ENCODE data around the gene CCNK.

The CCNK gene

DNA sequence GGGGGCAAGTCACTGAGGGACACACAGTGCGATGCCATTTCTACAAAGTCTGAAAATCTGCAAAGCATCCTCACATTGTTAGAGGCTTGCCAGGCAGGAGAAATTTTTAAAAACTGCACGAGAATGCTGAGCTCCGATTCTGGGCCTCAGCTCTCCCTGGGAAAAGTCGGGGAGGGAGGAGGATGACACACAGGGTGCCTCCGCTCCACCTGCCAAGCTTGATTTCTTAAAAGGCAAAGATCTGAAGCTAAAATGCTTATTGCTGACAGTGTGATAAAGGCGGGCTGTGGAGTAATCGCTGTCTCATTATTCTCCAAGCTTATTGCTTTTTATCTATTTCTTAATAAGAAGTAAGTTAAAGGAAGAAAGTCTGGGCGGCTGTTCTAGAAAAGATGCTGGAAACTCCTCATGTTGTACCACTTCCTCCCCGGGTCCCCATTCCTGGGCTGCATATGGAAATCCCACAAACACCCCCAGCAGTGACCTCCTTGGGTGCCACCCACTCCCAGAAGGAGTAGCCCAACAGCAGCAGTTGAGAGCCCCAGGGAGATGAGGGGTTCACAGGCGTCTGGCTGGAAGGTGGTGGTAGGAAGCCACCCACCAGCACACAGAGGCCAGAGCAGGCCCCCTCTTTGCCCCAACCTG, 67.8 kb downstream of the CCNK start:
- no peaks in the 10 kb centered on the region for H3K9me3 ChIP-seq (ENCODE audit: control insufficient read depth in 1 of 2, low read length in 2 of 2)
- no peak overlapping the region for H3K4me3 ChIP-seq (ENCODE audit: low read depth in 1 of 2, low read length in 2 of 2)
- no peak overlapping the region for H3K27ac ChIP-seq (ENCODE audit: low read length)
- H3K4me1 ChIP-seq (ENCODE audit: control insufficient read depth in 1 of 2, insufficient read depth in 2 of 2, low read length in 2 of 2), result peaks cover 0 to 50% of the 10 kb centered on the region in 2 donors
- no peaks in the 10 kb centered on the region for H3K36me3 ChIP-seq (ENCODE audit: control insufficient read depth in 1 of 2, insufficient read depth in 2 of 2, low read length in 2 of 2)
- H3K27me3 ChIP-seq (ENCODE audit: low read depth, low read length), result no peaks in the 10 kb centered on the region

DNA sequence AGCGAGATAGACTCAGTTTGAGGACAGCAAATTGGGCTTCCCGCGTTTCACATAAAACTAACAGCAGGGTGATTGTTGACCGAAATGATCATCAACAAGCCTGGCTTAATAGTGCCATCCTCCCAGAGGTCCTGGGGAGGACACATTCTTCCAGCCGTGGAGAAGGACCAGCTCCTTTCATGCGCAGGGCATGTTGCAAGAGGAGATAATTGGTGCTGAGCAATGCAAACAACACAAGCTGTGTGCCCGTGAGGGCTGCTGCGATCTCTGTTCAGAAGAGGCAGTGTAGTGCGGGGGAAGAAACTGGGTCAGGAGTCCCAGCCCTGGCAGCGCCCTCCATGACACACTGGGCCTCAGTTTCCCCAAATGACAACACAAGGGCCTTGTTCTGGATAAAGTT, 68.5 kb downstream of the CCNK start:
- Histone ChIP-seq H3K9me3 (ENCODE audit: control insufficient read depth in 1 of 2, low read length in 2 of 2) (no peaks in the 10 kb centered on the region), H3K4me1 (ENCODE audit: control insufficient read depth in 1 of 2, insufficient read depth in 2 of 2, low read length in 2 of 2) (peaks cover 5 to 57% of the 10 kb centered on the region in 2 donors), H3K27me3 (ENCODE audit: low read depth, low read length) (no peaks in the 10 kb centered on the region), H3K27ac (ENCODE audit: low read length) (no peak overlapping the region), H3K36me3 (ENCODE audit: control insufficient read depth in 1 of 2, insufficient read depth in 2 of 2, low read length in 2 of 2) (no peaks in the 10 kb centered on the region), H3K4me3 (ENCODE audit: low read depth in 1 of 2, low read length in 2 of 2) (no peak overlapping the region)

DNA sequence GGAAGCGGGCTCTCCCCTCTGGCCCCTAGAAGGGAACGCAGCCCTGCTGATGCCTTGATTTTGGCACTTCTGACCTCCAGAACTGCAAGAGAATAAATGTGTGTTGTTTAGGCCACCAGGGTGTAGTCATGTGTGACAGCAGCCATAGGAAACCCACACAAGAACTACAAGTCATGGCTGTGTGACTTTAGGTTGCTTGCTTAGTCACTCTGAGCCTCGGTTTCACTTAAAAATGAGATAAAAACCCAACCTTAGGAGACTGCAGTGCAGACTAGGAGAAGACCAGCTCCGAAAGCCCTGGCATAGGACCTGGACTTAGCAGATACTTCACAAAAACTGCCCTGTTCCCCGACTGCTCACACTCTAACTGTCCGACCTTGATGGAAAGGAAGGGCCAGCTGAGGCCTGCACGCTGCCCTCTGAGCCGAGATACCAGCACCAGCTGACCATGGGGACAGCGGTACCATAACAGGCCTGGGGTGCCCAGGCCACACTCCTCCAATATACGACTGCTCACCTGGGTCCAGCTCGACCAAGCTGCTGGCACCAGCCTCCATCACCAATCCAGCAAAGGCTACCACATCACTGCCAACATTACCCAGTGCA, 69.3 kb downstream of the CCNK start:
- Histone ChIP-seq H3K9me3 (ENCODE audit: control insufficient read depth in 1 of 2, low read length in 2 of 2) (no peaks in the 10 kb centered on the region), H3K27me3 (ENCODE audit: low read depth, low read length) (no peaks in the 10 kb centered on the region), H3K4me1 (ENCODE audit: control insufficient read depth in 1 of 2, insufficient read depth in 2 of 2, low read length in 2 of 2) (peaks cover 12 to 59% of the 10 kb centered on the region in 2 donors), H3K4me3 (ENCODE audit: low read depth in 1 of 2, low read length in 2 of 2) (no peak overlapping the region), H3K27ac (ENCODE audit: low read length) (no peak overlapping the region), H3K36me3 (ENCODE audit: control insufficient read depth in 1 of 2, insufficient read depth in 2 of 2, low read length in 2 of 2) (no peaks in the 10 kb centered on the region)

DNA sequence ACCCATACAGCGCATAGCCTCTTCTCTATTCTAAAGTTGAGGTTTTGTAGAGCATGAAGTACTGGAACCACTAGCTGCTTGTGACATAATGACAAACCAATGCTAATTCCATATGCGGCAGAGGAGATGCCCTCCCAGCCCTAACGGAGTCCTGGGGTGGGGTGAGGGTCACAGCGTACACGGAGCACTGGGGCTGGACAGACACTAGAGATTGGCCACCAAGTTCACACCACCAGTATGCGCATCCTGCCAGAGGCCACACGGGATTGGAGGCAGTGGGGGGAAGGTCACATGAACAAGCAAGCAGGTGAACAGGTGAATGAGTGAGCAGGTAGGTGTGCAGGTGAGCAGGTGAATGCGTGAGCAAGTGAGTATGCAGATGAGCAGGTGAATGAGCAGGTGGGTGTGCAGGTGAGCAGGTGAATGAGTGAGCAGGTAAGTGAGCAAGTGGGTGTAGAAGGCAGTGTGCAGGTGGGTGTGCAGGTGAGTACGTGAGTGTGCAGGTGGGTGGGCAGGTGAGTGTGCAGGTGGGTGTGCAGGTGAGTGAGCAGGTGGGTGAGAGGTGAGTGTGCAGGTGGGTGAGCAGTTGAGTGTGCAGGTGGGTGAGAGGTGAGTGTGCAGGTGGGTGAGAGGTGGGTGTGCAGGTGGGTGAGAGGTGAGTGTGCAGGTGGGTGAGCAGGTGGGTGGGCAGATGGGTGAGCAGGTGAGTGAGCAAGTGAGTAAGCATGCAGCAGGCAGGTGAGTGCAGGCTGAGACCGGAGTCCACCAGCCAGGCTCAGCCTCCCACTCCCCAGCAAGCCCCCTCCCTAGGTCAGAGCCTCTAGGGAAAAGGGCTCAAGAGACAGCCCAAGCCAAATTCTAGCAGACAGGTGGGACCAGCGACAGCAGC, 70.1 kb downstream of the CCNK start:
- no peaks in the 10 kb centered on the region for H3K9me3 ChIP-seq (ENCODE audit: control insufficient read depth in 1 of 2, low read length in 2 of 2)
- H3K27ac ChIP-seq (ENCODE audit: low read length), result no peak overlapping the region
- H3K4me3 ChIP-seq (ENCODE audit: low read depth in 1 of 2, low read length in 2 of 2), result no peak overlapping the region
- H3K4me1 ChIP-seq (ENCODE audit: control insufficient read depth in 1 of 2, insufficient read depth in 2 of 2, low read length in 2 of 2), result peaks cover 12 to 54% of the 10 kb centered on the region in 2 donors
- no peaks in the 10 kb centered on the region for H3K27me3 ChIP-seq (ENCODE audit: low read depth, low read length)
- H3K36me3 ChIP-seq (ENCODE audit: control insufficient read depth in 1 of 2, insufficient read depth in 2 of 2, low read length in 2 of 2), result no peaks in the 10 kb centered on the region

DNA sequence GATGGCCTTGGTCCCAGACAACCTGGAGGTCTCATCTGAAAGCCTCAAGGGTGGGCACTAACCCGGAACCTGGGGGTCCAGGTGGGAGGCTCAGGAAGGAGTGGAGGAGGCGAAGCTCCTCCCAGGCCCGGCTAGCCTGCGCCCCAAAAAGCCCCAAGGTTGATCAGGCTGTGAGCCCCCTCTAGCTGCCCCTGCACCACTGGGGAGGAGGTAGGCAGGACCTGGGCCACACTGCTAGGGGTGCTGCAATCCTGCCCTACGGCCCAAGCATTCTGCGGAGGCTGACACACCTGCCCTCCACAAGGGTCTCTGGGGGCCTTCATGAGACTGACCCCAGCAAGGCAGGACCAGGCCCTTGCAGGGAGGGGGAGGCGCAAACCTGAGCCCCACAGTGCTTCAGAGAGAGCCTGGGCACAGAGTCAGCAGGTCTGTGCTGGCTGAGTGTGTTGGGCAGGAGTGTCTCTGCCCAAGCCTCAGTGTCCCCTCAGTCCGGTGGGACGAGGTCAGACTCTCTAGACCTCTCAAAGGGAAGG, 70.9 kb downstream of the CCNK start:
- Histone ChIP-seq H3K27me3 (ENCODE audit: low read depth, low read length) (no peaks in the 10 kb centered on the region), H3K27ac (ENCODE audit: low read length) (peak overlapping the region; percentile 45)

DNA sequence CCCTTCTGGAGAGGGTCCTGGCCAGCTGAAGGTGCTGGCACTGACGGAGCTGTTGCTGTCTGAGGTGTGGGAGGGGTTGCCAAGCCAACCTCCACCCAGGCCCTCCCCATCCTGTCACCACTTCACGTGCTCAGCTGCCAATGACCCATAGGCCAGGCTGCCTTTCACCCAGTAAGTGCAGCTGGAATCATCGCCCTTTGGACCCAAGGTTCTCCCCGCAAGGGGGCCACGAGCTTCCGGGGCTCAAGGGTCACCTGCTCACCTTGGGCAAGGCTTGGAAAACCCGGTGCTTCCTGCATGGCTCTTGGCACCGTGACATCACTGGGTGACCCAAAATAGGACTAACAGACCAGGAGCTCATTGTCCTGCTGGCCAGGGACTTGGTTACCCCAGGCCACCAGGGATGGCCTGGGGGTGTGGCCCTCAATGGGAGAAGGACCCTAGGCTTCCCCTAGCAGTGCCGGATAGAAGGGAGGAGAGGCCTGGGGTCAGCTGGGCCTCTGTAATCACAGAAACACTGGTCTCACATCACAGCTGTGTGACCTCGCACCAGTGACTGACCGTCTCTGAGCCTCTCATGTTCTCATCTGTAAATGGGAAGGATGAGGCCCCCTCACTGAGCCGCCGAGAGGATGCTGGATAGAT, 71.5 kb downstream of the CCNK start:
- H3K36me3 ChIP-seq (ENCODE audit: control insufficient read depth in 1 of 2, insufficient read depth in 2 of 2, low read length in 2 of 2), result no peaks in the 10 kb centered on the region
- no peaks in the 10 kb centered on the region for H3K9me3 ChIP-seq (ENCODE audit: control insufficient read depth in 1 of 2, low read length in 2 of 2)
- H3K27ac ChIP-seq (ENCODE audit: low read length), result no peak overlapping the region
- peaks cover 12 to 50% of the 10 kb centered on the region in 2 donors for H3K4me1 ChIP-seq (ENCODE audit: control insufficient read depth in 1 of 2, insufficient read depth in 2 of 2, low read length in 2 of 2)
- no peaks in the 10 kb centered on the region for H3K27me3 ChIP-seq (ENCODE audit: low read depth, low read length)
- H3K4me3 ChIP-seq (ENCODE audit: low read depth in 1 of 2, low read length in 2 of 2), result no peak overlapping the region

More for the DNA sequence above, 70.9 kb downstream of the CCNK start:
- Histone ChIP-seq H3K4me1 (ENCODE audit: control insufficient read depth in 1 of 2, insufficient read depth in 2 of 2, low read length in 2 of 2) (peaks cover 12 to 50% of the 10 kb centered on the region in 2 donors), H3K36me3 (ENCODE audit: control insufficient read depth in 1 of 2, insufficient read depth in 2 of 2, low read length in 2 of 2) (no peaks in the 10 kb centered on the region), H3K9me3 (ENCODE audit: control insufficient read depth in 1 of 2, low read length in 2 of 2) (no peaks in the 10 kb centered on the region), H3K4me3 (ENCODE audit: low read depth in 1 of 2, low read length in 2 of 2) (no peak overlapping the region)

DNA sequence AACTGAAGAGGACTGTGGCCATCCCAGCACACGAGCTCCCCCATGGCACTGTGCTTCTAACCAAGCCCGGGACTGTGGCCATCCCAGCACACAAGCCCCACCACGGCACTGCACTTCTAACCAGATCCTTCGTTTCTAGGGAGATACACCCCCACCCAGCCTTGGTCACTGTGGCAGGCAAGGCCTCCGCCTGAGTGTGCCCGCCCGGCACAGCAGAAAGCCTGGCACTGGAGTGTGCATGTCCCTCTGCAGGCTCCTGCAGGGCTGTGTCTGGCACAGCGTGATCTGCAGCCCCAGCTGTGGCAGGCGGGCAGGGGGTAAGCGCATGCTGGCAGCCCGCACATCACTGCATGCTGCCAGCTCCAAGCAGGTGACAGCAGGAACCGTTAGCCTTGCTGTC, 73.0 kb downstream of the CCNK start:
- Histone ChIP-seq H3K36me3 (ENCODE audit: control insufficient read depth in 1 of 2, insufficient read depth in 2 of 2, low read length in 2 of 2) (no peaks in the 10 kb centered on the region), H3K9me3 (ENCODE audit: control insufficient read depth in 1 of 2, low read length in 2 of 2) (no peaks in the 10 kb centered on the region), H3K4me1 (ENCODE audit: control insufficient read depth in 1 of 2, insufficient read depth in 2 of 2, low read length in 2 of 2) (peaks cover 12 to 41% of the 10 kb centered on the region in 2 donors), H3K27ac (ENCODE audit: low read length) (no peak overlapping the region), H3K27me3 (ENCODE audit: low read depth, low read length) (no peaks in the 10 kb centered on the region), H3K4me3 (ENCODE audit: low read depth in 1 of 2, low read length in 2 of 2) (no peak overlapping the region)

DNA sequence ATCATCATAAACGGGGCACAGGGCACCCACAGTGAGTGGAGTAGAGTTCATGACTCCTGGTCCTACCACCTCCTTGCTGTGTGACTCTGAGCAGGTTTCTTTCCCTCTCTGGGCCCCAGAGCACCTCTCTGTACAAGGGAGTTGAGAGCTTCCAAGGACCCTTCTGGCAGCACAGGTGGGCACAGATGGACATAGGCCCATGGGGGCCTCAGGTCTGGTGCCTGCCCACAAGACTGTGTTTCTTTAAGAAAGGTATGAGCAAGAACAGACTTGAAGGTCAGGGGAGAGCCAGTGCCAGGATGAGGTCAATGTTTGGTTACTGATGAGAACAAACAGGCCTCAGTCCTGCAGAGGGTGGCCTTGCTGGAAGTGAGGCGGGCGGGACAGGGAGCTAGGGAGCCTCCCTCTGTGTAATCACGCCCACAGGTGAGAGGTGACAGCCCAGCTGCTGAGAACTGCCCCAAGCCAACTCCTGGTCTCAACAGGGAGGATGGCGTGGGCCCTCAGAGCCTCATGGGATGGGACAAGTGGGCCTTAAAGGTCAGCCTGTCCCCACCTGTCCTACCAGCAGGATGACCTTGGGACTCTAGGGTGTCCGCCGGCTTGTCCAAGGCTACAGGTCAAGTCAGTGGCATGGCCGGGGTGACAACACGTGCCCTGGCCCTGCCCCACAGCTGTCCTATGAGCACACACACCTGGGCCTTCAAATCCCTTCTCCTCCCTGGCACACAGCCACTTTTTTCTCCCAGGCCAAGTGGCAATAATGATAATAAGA, 73.7 kb downstream of the CCNK start:
- H3K36me3 ChIP-seq (ENCODE audit: control insufficient read depth in 1 of 2, insufficient read depth in 2 of 2, low read length in 2 of 2), result no peaks in the 10 kb centered on the region
- no peak overlapping the region for H3K4me3 ChIP-seq (ENCODE audit: low read depth in 1 of 2, low read length in 2 of 2)
- peaks cover 12 to 40% of the 10 kb centered on the region in 2 donors for H3K4me1 ChIP-seq (ENCODE audit: control insufficient read depth in 1 of 2, insufficient read depth in 2 of 2, low read length in 2 of 2)
- no peaks in the 10 kb centered on the region for H3K27me3 ChIP-seq (ENCODE audit: low read depth, low read length)
- peak overlapping the region; percentile 36 for H3K27ac ChIP-seq (ENCODE audit: low read length)
- H3K9me3 ChIP-seq (ENCODE audit: control insufficient read depth in 1 of 2, low read length in 2 of 2), result no peaks in the 10 kb centered on the region

DNA sequence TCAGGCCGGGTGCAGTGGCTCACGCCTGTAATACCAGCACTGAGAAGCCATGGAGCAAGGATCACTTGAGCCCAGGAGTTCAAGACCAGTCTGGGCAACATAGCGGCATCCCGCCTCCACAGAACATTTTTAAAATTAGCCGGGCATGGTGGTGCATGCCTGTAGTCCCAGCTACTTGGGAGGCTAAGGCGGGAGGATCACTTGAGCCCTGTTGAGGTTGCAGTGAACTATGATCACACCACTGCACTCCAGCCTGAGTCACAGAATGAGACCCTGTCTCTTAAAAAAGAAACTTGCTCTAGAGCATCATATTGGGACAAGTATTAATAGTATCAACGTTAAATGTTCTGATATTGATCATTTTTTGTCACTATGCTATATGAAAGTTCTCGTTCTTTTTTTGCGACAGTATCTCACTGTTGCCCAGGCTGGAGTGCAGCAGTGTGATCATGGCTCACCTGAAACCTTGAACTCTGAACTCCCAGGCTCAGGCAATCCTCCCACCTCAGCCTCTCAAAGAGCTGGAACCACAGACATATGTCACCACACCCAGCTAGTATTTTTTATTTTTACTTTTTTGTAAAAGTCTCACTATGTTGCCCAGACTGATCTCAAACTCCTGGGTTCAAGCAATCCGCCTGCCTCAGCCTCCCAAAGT, 75.1 kb downstream of the CCNK start:
- Histone ChIP-seq H3K9me3 (ENCODE audit: control insufficient read depth in 1 of 2, low read length in 2 of 2) (no peaks in the 10 kb centered on the region), H3K27ac (ENCODE audit: low read length) (no peak overlapping the region), H3K4me1 (ENCODE audit: control insufficient read depth in 1 of 2, insufficient read depth in 2 of 2, low read length in 2 of 2) (peaks cover 14 to 50% of the 10 kb centered on the region in 2 donors)

DNA sequence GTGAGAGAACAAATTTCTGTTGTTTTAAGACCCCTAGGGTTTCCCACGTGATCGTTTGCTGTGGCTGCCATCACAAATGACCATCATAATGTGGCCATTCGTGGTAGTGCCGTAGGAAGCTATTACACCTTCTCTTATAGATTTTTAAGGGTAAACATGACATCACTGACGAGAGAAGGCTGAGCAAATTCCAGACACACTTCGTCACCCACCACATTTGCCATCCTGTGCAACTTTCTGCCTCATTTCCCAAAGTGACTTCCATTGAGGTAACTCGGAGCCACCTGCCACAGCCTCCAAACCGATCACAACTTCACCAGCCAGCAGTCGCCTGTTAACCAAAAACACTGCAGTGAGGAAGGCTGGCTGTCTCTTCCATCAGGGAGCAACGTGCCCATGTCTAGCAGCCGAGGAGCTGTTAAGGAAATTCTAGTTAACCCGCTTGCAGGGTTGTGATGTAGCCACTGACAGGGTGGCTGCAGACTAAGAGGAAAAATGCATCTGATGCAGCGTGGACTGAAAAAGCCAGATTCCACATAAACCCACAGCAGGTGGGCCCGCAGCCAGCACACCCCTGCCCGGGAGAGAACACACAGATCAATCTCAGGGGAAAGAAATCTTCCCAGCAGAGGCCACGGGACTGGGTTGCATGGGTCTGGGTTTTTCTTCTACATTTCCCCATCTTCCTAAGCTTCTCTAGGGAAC, 78.2 kb downstream of the CCNK start:
- no peaks in the 10 kb centered on the region for H3K36me3 ChIP-seq (ENCODE audit: control insufficient read depth in 1 of 2, insufficient read depth in 2 of 2, low read length in 2 of 2)
- H3K4me3 ChIP-seq (ENCODE audit: low read depth in 1 of 2, low read length in 2 of 2), result no peak overlapping the region
- H3K9me3 ChIP-seq (ENCODE audit: control insufficient read depth in 1 of 2, low read length in 2 of 2), result no peaks in the 10 kb centered on the region
- no peak overlapping the region for H3K27ac ChIP-seq (ENCODE audit: low read length)
- peaks cover 22 to 61% of the 10 kb centered on the region in 2 donors for H3K4me1 ChIP-seq (ENCODE audit: control insufficient read depth in 1 of 2, insufficient read depth in 2 of 2, low read length in 2 of 2)
- H3K27me3 ChIP-seq (ENCODE audit: low read depth, low read length), result no peaks in the 10 kb centered on the region

More for the DNA sequence above, 75.1 kb downstream of the CCNK start:
- H3K27me3 ChIP-seq (ENCODE audit: low read depth, low read length), result no peaks in the 10 kb centered on the region
- H3K4me3 ChIP-seq (ENCODE audit: low read depth in 1 of 2, low read length in 2 of 2), result no peak overlapping the region
- H3K36me3 ChIP-seq (ENCODE audit: control insufficient read depth in 1 of 2, insufficient read depth in 2 of 2, low read length in 2 of 2), result no peaks in the 10 kb centered on the region
